Lower leg skin (tissue), 4 donors: Measurements from ENCODE around the gene DOCK11. TPM values are rescaled to one million over a fixed set of nuclear protein-coding genes. Genes with fewer than 3 reads are reported as not detected.
"Not testable (repeated sequence)": the region's sequence is repeated elsewhere in the genome, so short reads cannot be mapped to it uniquely, and the experiment has no call there.

Source experiments
- DNase-seq, 2 donors: peaks; one replicate each; pipeline ENCODE4 v3.0.0-alpha.2; 2019; ENCODE audit warnings: low spot score in 2 of 2
- H3K4me3 ChIP-seq: fragments of 200-600 bp; sonication (generic); 2 replicates; pipeline ENCODE4 v1.5.1; 2017; ENCODE audit warnings: mild to moderate bottlenecking, low read depth; ENCODE audit not compliant: poor library complexity, severe bottlenecking
- POLR2A ChIP-seq, 2 donors: fragments of 450-650 bp; IDR thresholded peaks; one replicate each; pipeline ENCODE4 v1.6.1; 2016 to 2017; ENCODE audit warnings: antibody characterized with exemption in 2 of 2, mild to moderate bottlenecking in 1 of 2, moderate library complexity in 1 of 2
- WGBS, 2 donors: methylation state at CpG; one replicate each; pipeline ENCODE4 v1.1.5; 2018; 5-methylcytosine and 5-hydroxymethylcytosine counted together
- intact Hi-C: fragments of 100-400 bp; cut with DNase I; formaldehyde crosslinking; loops from one replicate; pipeline ENCODE4 v1.15.0; 2023; ENCODE audit warnings: low total_unique reads
- total RNA-seq, 4 donors: library from RNA; depleted of rRNA; stranded (reverse); fragments of >200 nt; gene quantifications; one replicate each; pipeline ENCODE4 v1.1.0, GENCODE V29; 2016
- TF ChIP-seq, protein P1 (sequence below), 3 donors: fragments of 450-650 bp; IDR thresholded peaks; one replicate each; pipeline ENCODE4 v1.5.1; 2016; ENCODE audit warnings: antibody characterized with exemption in 3 of 3, mild to moderate bottlenecking in 3 of 3, moderate library complexity in 2 of 3

The DOCK11 gene
- total RNA-seq, 4 donors from 2014 or later, result 3.5 to 11.1 (median 5.5) TPM

DNA sequence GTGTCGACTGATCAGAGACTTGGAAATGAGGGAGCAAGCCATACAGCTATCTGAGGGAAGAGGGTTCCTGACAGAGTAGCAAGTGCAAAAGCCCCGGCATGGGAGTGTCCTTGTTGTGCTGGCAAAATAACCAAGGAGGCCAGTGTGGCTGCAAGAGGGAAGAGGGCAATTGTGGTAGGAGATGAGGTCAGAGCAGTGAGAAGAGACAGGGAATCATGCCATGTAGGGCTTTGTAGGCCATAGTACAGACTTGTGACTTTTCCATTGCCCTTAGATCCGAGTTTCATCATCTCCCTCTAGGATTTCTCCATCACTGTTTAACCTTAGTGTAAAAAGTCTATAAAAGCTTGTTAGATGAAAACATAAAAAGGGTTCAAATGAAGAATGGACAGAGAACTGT is 76.2 kb downstream of the DOCK11 start:
- intact Hi-C loops, result no loop called here
- TF ChIP-seq, protein P1, sequence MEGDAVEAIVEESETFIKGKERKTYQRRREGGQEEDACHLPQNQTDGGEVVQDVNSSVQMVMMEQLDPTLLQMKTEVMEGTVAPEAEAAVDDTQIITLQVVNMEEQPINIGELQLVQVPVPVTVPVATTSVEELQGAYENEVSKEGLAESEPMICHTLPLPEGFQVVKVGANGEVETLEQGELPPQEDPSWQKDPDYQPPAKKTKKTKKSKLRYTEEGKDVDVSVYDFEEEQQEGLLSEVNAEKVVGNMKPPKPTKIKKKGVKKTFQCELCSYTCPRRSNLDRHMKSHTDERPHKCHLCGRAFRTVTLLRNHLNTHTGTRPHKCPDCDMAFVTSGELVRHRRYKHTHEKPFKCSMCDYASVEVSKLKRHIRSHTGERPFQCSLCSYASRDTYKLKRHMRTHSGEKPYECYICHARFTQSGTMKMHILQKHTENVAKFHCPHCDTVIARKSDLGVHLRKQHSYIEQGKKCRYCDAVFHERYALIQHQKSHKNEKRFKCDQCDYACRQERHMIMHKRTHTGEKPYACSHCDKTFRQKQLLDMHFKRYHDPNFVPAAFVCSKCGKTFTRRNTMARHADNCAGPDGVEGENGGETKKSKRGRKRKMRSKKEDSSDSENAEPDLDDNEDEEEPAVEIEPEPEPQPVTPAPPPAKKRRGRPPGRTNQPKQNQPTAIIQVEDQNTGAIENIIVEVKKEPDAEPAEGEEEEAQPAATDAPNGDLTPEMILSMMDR (IDR thresholded peaks at IDR 0.05), result no peak
- TF ChIP-seq POLR2A (IDR thresholded peaks at IDR 0.05), result no peak
- DNase-seq, result no peak
- 75 to 91% methylated on average over 3 of the region's 3 CpGs for WGBS, 2 donors
- H3K4me3 ChIP-seq, result no peak overlapping the region

DNA sequence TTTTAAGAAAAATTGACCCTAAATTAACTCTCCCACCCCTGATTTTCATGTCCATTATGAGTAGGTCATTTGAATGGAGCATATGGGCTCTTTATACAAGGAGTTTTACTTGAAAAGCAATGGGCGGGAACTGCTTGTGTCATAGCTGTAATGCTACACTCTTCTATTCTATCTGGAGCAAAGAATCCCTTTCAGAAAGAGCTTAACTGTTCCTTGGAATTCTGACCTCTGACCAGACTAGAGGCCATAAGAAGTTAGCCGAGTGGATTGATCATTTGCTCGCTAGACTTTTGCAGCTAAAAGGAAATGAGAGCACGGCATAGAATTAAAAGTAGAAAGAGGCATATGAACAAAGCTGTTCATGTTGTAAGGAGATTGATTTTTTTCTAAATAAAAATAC is 79.1 kb downstream of the DOCK11 start:
- no peak for DNase-seq
- intact Hi-C loops, result no loop called here
- 84 to 96% methylated on average over 4 of the region's 4 CpGs for WGBS, 2 donors
- TF ChIP-seq, protein P1 (IDR thresholded peaks at IDR 0.05), result no peak
- no peak for TF ChIP-seq POLR2A (IDR thresholded peaks at IDR 0.05)
- H3K4me3 ChIP-seq, result no peak overlapping the region

DNA sequence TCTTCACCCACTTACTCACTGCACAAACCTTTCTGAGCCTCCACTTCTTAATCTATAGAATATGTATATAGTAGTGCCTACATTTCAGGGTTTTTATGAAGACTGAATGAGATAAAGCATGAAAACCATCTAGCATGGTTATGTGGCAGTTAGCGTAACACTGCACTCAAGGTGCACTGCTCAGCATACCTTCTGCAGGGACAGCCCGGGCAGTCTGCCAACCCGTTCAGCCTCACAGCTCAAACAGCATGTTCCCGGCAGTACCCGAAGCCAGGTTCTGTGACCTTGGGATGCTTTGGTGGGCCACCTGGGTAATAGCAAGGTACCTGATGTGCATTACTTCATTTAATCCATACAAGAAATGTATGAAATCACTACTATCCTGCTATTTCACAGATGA is 81.4 kb downstream of the DOCK11 start:
- H3K4me3 ChIP-seq, result no peak overlapping the region
- TF ChIP-seq POLR2A (IDR thresholded peaks at IDR 0.05), result no peak
- TF ChIP-seq, protein P1 (IDR thresholded peaks at IDR 0.05), result no peak
- 81 to 91% methylated on average over 5 of the region's 5 CpGs for WGBS, 2 donors
- no peak for DNase-seq
- intact Hi-C loops, result no loop called here

DNA sequence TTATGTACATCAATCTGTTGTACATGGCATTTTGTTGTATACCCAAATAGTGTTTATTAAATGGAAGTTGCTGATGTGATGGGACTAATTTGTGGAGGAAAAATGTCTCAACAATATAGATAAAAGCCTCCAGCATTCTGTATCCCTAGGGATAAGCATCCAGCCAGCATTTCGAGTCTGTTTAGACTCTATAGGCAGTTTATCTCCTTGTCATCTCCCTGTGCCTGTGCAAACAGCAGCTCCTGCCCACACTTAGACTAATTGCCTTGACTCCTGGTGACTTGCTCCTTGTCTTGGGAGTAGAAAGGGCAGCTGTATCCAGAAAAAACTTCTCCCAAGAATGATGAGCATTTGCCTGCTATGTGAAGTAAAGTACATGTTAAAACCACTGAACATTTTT is 83.8 kb downstream of the DOCK11 start:
- intact Hi-C loops, result no loop called here
- no peak for TF ChIP-seq POLR2A (IDR thresholded peaks at IDR 0.05)
- TF ChIP-seq, protein P1 (IDR thresholded peaks at IDR 0.05), result no peak
- no peak overlapping the region for H3K4me3 ChIP-seq
- 9 to 50% methylated on average over 1 of the region's 1 CpG for WGBS, 2 donors
- DNase-seq, result no peak

DNA sequence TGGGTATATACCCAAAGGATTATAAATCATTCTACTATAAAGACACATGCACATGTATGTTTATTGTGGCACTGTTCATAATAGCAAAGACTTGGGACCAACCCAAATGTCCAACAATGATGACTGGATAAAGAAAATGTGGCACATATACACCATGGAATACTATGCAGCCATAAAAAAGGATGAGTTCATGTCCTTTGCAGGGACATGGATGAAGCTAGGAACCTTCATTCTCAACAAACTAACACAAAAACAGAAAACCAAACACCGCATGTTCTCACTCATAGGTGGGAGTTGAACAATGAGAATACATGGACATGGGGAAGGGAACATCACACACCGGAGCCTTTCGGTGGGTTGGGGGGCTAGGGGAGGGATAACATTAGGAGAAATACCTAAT is 87.3 kb downstream of the DOCK11 start:
- intact Hi-C loops, result loop anchor here (10.0 kb wide), 1 partner anchor 1402 kb away; no protein-coding TSS in a partner anchor
- H3K4me3 ChIP-seq, DNase-seq: not testable (repeated sequence)
- 92 to 97% methylated on average over 3 of the region's 3 CpGs for WGBS, 2 donors

DNA sequence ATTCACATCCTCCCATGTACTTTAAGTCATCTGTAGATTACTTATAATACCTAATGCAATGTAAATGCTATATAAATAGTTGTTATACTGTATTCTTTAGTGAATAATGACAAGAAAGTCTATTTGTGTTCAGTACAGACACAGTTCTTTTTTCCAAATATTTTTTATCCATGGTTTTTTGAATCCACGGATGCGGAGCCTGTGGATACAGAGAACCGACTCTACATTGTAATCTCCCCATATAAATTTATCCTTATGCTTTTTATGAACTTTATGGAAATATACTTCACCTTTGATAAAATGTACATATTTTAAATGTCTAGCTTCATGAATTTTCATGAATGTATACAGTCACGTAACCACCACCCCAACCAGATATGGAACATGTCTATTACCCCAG is 88.2 kb downstream of the DOCK11 start:
- 96 to 98% methylated on average over 4 of the region's 4 CpGs for WGBS, 2 donors
- no peak for TF ChIP-seq POLR2A (IDR thresholded peaks at IDR 0.05)
- TF ChIP-seq, protein P1 (IDR thresholded peaks at IDR 0.05), result no peak
- intact Hi-C loops, result loop anchor here (10.0 kb wide), 1 partner anchor 1401 kb away; no protein-coding TSS in a partner anchor
- no peak for DNase-seq
- H3K4me3 ChIP-seq, result no peak overlapping the region
